ENCODE measurements around the gene ZNFX1. TPM values are rescaled to one million over a fixed set of nuclear protein-coding genes. Genes with fewer than 3 reads are reported as not detected.

ZNFX1 gene
- polyA plus RNA-seq, 1 of the 3 experiments (the other 2 are of a cell fraction): 3.9 TPM

- no peak overlapping the region for H3K4me2 ChIP-seq
- H3K36me3 ChIP-seq (replicated peaks in 1 of 2; ENCODE audit: control insufficient read depth in 1 of 2, insufficient read depth in 2 of 2, low read length in 1 of 2): peaks cover 50 to 57% of the 10 kb centered on the region in 2 experiments
- no peak overlapping the region for H3K4me3 ChIP-seq (ENCODE audit: low read depth in 2 of 2, low read length in 1 of 2)
- ChIA-PET CTCF (no interaction called here), POLR2A (no interaction called here)
- 97% methylated on average over 7 of the region's 7 CpGs for WGBS (ENCODE audit: low lambda C conversion rate)
- no peaks in the 10 kb centered on the region for H3K9me3 ChIP-seq
- H4K20me1 ChIP-seq (ENCODE audit: insufficient read depth): no peaks in the 10 kb centered on the region
- no peak overlapping the region for H2AFZ ChIP-seq (ENCODE audit: low read depth)
- H3K79me2 ChIP-seq (ENCODE audit: insufficient read depth): peaks cover 7% of the 10 kb centered on the region
- H3K4me1 ChIP-seq (ENCODE audit: control insufficient read depth in 1 of 2, insufficient read depth in 2 of 2, low read depth in 1 of 2, low read length in 1 of 2): no peaks in the 10 kb centered on the region
- H3F3A ChIP-seq (replicated peaks; ENCODE audit: insufficient read depth): no peaks in the 10 kb centered on the region
- no peaks in the 10 kb centered on the region for H3K27me3 ChIP-seq (ENCODE audit: insufficient read depth)
- TF ChIP-seq PBX3 (IDR thresholded peaks at IDR 0.05) (no peak), POLR2AphosphoS5 (IDR thresholded peaks at IDR 0.05; ENCODE audit: low read depth, low read length) (no peak), SMC3 (IDR thresholded peaks at IDR 0.05; ENCODE audit: low read depth, low read length) (no peak), EZH2phosphoT487 (IDR thresholded peaks at IDR 0.05; ENCODE audit: borderline replicate concordance, low read depth) (no peak), GATA2 (CRISPR knock-in tag; IDR thresholded peaks at IDR 0.05) (no peak), USF1 (IDR thresholded peaks at IDR 0.05; ENCODE audit: borderline replicate concordance, low read depth) (no peak), NFIC (IDR thresholded peaks at IDR 0.05; ENCODE audit: borderline replicate concordance) (no peak), RCOR1 (IDR thresholded peaks at IDR 0.05; ENCODE audit: low read length) (no peak), RXRA (IDR thresholded peaks at IDR 0.05; ENCODE audit: borderline replicate concordance, low read depth) (no peak), IRF3 (IDR thresholded peaks at IDR 0.05; ENCODE audit: low read depth, low read length) (no peak), ELF1 (IDR thresholded peaks at IDR 0.05) (no peak), GABPA (IDR thresholded peaks at IDR 0.05; ENCODE audit: low read depth) (no peak), CHD2 (IDR thresholded peaks at IDR 0.05; ENCODE audit: low read length, partially characterized antibody) (no peak), RAD21 (IDR thresholded peaks at IDR 0.05; ENCODE audit: low read length) (no peak), NRF1 (IDR thresholded peaks at IDR 0.05; ENCODE audit: low read depth, low read length) (no peak), MXI1 (IDR thresholded peaks at IDR 0.05; ENCODE audit: low read depth, low read length) (no peak), FOXJ3 (CRISPR knock-in tag; IDR thresholded peaks at IDR 0.05) (no peak), RFX5 (IDR thresholded peaks at IDR 0.05; ENCODE audit: low read length) (no peak), CTCF (IDR thresholded peaks at IDR 0.05) (no peak), TEAD4 (IDR thresholded peaks at IDR 0.05; ENCODE audit: borderline replicate concordance, insufficient read depth) (no peak)
- no peak overlapping the region for H3K9ac ChIP-seq
- DNase-seq: no peak
- H3K27ac ChIP-seq (ENCODE audit: low read depth in 2 of 2, low read length in 1 of 2): no peak overlapping the region
- H3K9me2 ChIP-seq: no peaks in the 10 kb centered on the region
Measured at GRCh38 chr20:49225896-49226295, 52.0 kb downstream of the ZNFX1 start.
